Calu3 (cell line): Measurements from ENCODE around the gene BEND7. TPM values are rescaled to one million over a fixed set of nuclear protein-coding genes. Genes with fewer than 3 reads are reported as not detected.

Source experiments
- BruUV-seq: library from RNA; stranded (reverse); fragments of 400-500 nt; replicated peaks from 2 replicates; lab custom pipeline; 2021; lab: Mats Ljungman, UMichigan
- CTCF ChIA-PET: fragments of 300-600 bp; sonication (Branson Sonifier 250); formaldehyde crosslinking; loops from one replicate; lab custom pipeline; 2022; ENCODE audit warnings: antibody characterized with exemption; lab: Charles Lee
- DNase-seq: peaks from one replicate; pipeline ENCODE4 v3.0.0; 2022
- H3K27ac Mint-ChIP-seq: one replicate; pipeline ENCODE4 v1.8.0; 2022; ENCODE audit warnings: mixed read lengths; ENCODE audit not compliant: unreplicated experiment
- H3K27me3 Mint-ChIP-seq: one replicate; pipeline ENCODE4 v1.8.0; 2022; ENCODE audit warnings: mixed read lengths; ENCODE audit not compliant: unreplicated experiment
- H3K36me3 Mint-ChIP-seq: one replicate; pipeline ENCODE4 v1.8.0; 2022; ENCODE audit warnings: mild to moderate bottlenecking, moderate library complexity, mixed read lengths; ENCODE audit not compliant: insufficient read depth, unreplicated experiment
- H3K4me1 Mint-ChIP-seq: one replicate; pipeline ENCODE4 v1.8.0; 2022; ENCODE audit warnings: mild to moderate bottlenecking, low read depth, mixed read lengths; ENCODE audit not compliant: unreplicated experiment
- H3K4me3 Mint-ChIP-seq: one replicate; pipeline ENCODE4 v1.8.0; 2022; ENCODE audit warnings: mild to moderate bottlenecking, low read depth, moderate library complexity, mixed read lengths; ENCODE audit not compliant: unreplicated experiment
- H3K9me3 Mint-ChIP-seq: one replicate; pipeline ENCODE4 v1.8.0; 2022; ENCODE audit warnings: low read depth, mixed read lengths; ENCODE audit not compliant: unreplicated experiment
- CTCF ChIP-seq: fragments of 200-600 bp; IDR thresholded peaks from one replicate; pipeline ENCODE4 v1.8.0; 2022; ENCODE audit warnings: antibody characterized with exemption; ENCODE audit not compliant: unreplicated experiment
- intact Hi-C: fragments of 100-400 bp; cut with micrococcal nuclease; formaldehyde crosslinking; loops from one replicate; pipeline ENCODE4 v1.10.0; 2022; ENCODE audit not compliant: unreplicated experiment
- total RNA-seq: library from RNA; stranded (reverse); gene quantifications from 2 replicates; pipeline ENCODE4 v1.2.3, GENCODE V29; 2022

The BEND7 gene
- total RNA-seq, 1 experiment from 2014 or later = 8.3 TPM

GRCh38 chr10:13449296-13449695 is 79.5 kb downstream of the BEND7 start:
- no peaks in the 10 kb centered on the region for H3K27me3 Mint-ChIP-seq
- H3K4me1 Mint-ChIP-seq = peaks cover 8% of the 10 kb centered on the region
- H3K36me3 Mint-ChIP-seq = no peaks in the 10 kb centered on the region
- DNase-seq = no peak
- no TSS peak for BruUV-seq
- no peak for TF ChIP-seq CTCF
- no peaks in the 10 kb centered on the region for H3K9me3 Mint-ChIP-seq
- intact Hi-C loops = no loop called here
- CTCF ChIA-PET = no interaction called here
- H3K4me3 Mint-ChIP-seq = no peak overlapping the region
- no peak overlapping the region for H3K27ac Mint-ChIP-seq

GRCh38 chr10:13448216-13448615 is 80.6 kb downstream of the BEND7 start:
- no TSS peak for BruUV-seq
- intact Hi-C loops = no loop called here
- no peak for DNase-seq
- TF ChIP-seq CTCF = no peak
- Mint-ChIP-seq H3K36me3 (no peaks in the 10 kb centered on the region), H3K27ac (no peak overlapping the region), H3K9me3 (no peaks in the 10 kb centered on the region), H3K27me3 (no peaks in the 10 kb centered on the region), H3K4me3 (no peak overlapping the region), H3K4me1 (peaks cover 8% of the 10 kb centered on the region)
- CTCF ChIA-PET = interaction anchor here (0.6 kb wide), 1 partner anchor 339 kb away, joined by 4 read pairs; no protein-coding TSS in a partner anchor

- Mint-ChIP-seq H3K9me3 (no peaks in the 10 kb centered on the region), H3K36me3 (no peaks in the 10 kb centered on the region), H3K27me3 (no peaks in the 10 kb centered on the region), H3K4me3 (no peak overlapping the region), H3K4me1 (peaks cover 8% of the 10 kb centered on the region), H3K27ac (no peak overlapping the region)
- intact Hi-C loops = no loop called here
- CTCF ChIA-PET = interaction anchor here (0.6 kb wide), 1 partner anchor 44 kb away, joined by 3 read pairs; no protein-coding TSS in a partner anchor
- no peak for DNase-seq
- BruUV-seq = no TSS peak
- TF ChIP-seq CTCF = no peak
Measured at GRCh38 chr10:13445656-13446400, 83.0 kb downstream of the BEND7 start.

GRCh38 chr10:13441476-13441875 is 87.3 kb downstream of the BEND7 start:
- TF ChIP-seq CTCF = no peak
- peaks cover 35% of the 10 kb centered on the region for H3K27me3 Mint-ChIP-seq
- CTCF ChIA-PET = interaction anchor here (0.6 kb wide), 1 partner anchor 50 kb away, joined by 3 read pairs; no protein-coding TSS in a partner anchor
- no peaks in the 10 kb centered on the region for H3K4me1 Mint-ChIP-seq
- no peak overlapping the region for H3K27ac Mint-ChIP-seq
- BruUV-seq = no TSS peak
- no peak for DNase-seq
- intact Hi-C loops = no loop called here
- H3K9me3 Mint-ChIP-seq = no peaks in the 10 kb centered on the region
- H3K4me3 Mint-ChIP-seq = no peak overlapping the region
- H3K36me3 Mint-ChIP-seq = no peaks in the 10 kb centered on the region
